Tibial artery (tissue), 4 donors: ENCODE measurements around the gene ELN.

Source experiments
- DNase-seq, 2 donors: peaks; one replicate each; pipeline ENCODE4 v3.0.0-alpha.2; 2019
- H3K27ac ChIP-seq, 2 donors: fragments of 200-600 bp; sonication (generic) in 1 of 2; 1 replicate in 1 of 2; 2 replicates in 1 of 2; pipeline ENCODE4 v1.5.1; 2018 to 2019; ENCODE audit warnings: mild to moderate bottlenecking in 1 of 2
- H3K27me3 ChIP-seq, 2 donors: fragments of 200-600 bp; sonication (generic) in 1 of 2; one replicate each; pipeline versions ENCODE4 v1.5.1 to v1.6.0; 2016 to 2019
- H3K36me3 ChIP-seq, 3 donors: fragments of 200-600 bp; sonication (generic) in 2 of 3; one replicate each; pipeline ENCODE4 v1.5.1; 2016 to 2019; ENCODE audit warnings: mild to moderate bottlenecking in 2 of 3
- H3K4me1 ChIP-seq, 4 donors: fragments of 200-600 bp; sonication (generic) in 2 of 4; 1 replicate in 3 of 4; 2 replicates in 1 of 4; pipeline ENCODE4 v1.5.1; 2016 to 2019
- H3K4me3 ChIP-seq, 2 donors: fragments of 200-600 bp; sonication (generic) in 1 of 2; 1 replicate in 1 of 2; 2 replicates in 1 of 2; pipeline ENCODE4 v1.5.1; 2018 to 2019; ENCODE audit warnings: mild to moderate bottlenecking in 2 of 2
- H3K9me3 ChIP-seq, 3 donors: fragments of 200-600 bp; sonication (generic) in 1 of 3; one replicate each; pipeline ENCODE4 v1.5.1; 2016 to 2019
- CTCF ChIP-seq, 2 experiments: fragments of 200-600 bp in 1 of 2; fragments of 450-650 bp in 1 of 2; IDR thresholded peaks; one replicate each; pipeline ENCODE4 v1.5.1; 2017 to 2019; ENCODE audit warnings: antibody characterized with exemption in 2 of 2, mild to moderate bottlenecking in 1 of 2, moderate library complexity in 1 of 2
- intact Hi-C: fragments of 100-400 bp; cut with DNase I; formaldehyde crosslinking; loops from one replicate; pipeline ENCODE4 v1.15.0; 2023; ENCODE audit warnings: low total_unique reads

ELN gene

GRCh38 chr7:74093671-74094223 lies 65.8 kb downstream of the ELN start:
- intact Hi-C loops: no loop called here

GRCh38 chr7:74094224-74095101 lies 66.5 kb downstream of the ELN start:
- Histone ChIP-seq H3K27me3 (no peaks in the 10 kb centered on the region), H3K36me3 (peaks cover 0 to 15% (median 14%) of the 10 kb centered on the region in 3 donors), H3K9me3 (no peaks in the 10 kb centered on the region), H3K4me1 (peaks cover 6 to 33% (median 28%) of the 10 kb centered on the region in 4 donors), H3K27ac (peak overlapping the region; percentile 58 to 66), H3K4me3 (peak overlapping the region; percentile 42 to 48)
- intact Hi-C loops: no loop called here
- no peak for TF ChIP-seq CTCF (IDR thresholded peaks at IDR 0.05)
- peak; percentile 90 to 91 for DNase-seq

More at GRCh38 chr7:74093671-74094223, 65.8 kb downstream of the ELN start:
- Histone ChIP-seq H3K36me3 (peaks cover 0 to 11% (median 6%) of the 10 kb centered on the region in 3 donors), H3K9me3 (no peaks in the 10 kb centered on the region), H3K27ac (peak overlapping the region; percentile 58 to 66), H3K27me3 (no peaks in the 10 kb centered on the region), H3K4me3 (peak overlapping the region; percentile 42 to 48), H3K4me1 (peaks cover 6 to 33% (median 28%) of the 10 kb centered on the region in 4 donors)
- DNase-seq: no peak
- no peak for TF ChIP-seq CTCF (IDR thresholded peaks at IDR 0.05)

GRCh38 chr7:74095135-74095534 lies 67.2 kb downstream of the ELN start:
- no peak for TF ChIP-seq CTCF (IDR thresholded peaks at IDR 0.05)
- H3K27ac ChIP-seq: peak overlapping the region; percentile 58 to 66
- H3K4me3 ChIP-seq: peak overlapping the region in 1 of 2 donors; percentile 48
- no peaks in the 10 kb centered on the region for H3K9me3 ChIP-seq
- intact Hi-C loops: no loop called here
- peaks cover 6 to 33% (median 28%) of the 10 kb centered on the region in 4 donors for H3K4me1 ChIP-seq
- no peak for DNase-seq
- H3K27me3 ChIP-seq: no peaks in the 10 kb centered on the region
- peaks cover 0 to 20% (median 16%) of the 10 kb centered on the region in 3 donors for H3K36me3 ChIP-seq

- H3K4me1 ChIP-seq: peaks cover 6 to 22% (median 19%) of the 10 kb centered on the region in 4 donors
- peak; percentile 74 to 75 for DNase-seq
- peaks cover 0 to 36% (median 31%) of the 10 kb centered on the region in 3 donors for H3K36me3 ChIP-seq
- no peaks in the 10 kb centered on the region for H3K27me3 ChIP-seq
- intact Hi-C loops: no loop called here
- H3K4me3 ChIP-seq: no peak overlapping the region
- H3K27ac ChIP-seq: peak overlapping the region; percentile 21 to 42
- no peaks in the 10 kb centered on the region for H3K9me3 ChIP-seq
- no peak for TF ChIP-seq CTCF (IDR thresholded peaks at IDR 0.05)
These were observed 70.1 kb downstream of the ELN start for GRCh38 chr7:74097937-74098614.

- Histone ChIP-seq H3K4me3 (no peak overlapping the region), H3K9me3 (no peaks in the 10 kb centered on the region), H3K4me1 (peaks cover 6 to 13% (median 10%) of the 10 kb centered on the region in 4 donors), H3K36me3 (peaks cover 6 to 41% (median 31%) of the 10 kb centered on the region in 3 donors), H3K27ac (peak overlapping the region in 1 of 2 donors; percentile 42), H3K27me3 (no peaks in the 10 kb centered on the region)
- DNase-seq: no peak
- intact Hi-C loops: no loop called here
- TF ChIP-seq CTCF (IDR thresholded peaks at IDR 0.05): no peak
These were observed 71.1 kb downstream of the ELN start for GRCh38 chr7:74099031-74099430.
